K562 (cell line): ENCODE results near the gene GAB2. TPM values are rescaled to one million over a fixed set of nuclear protein-coding genes. Genes with fewer than 3 reads are reported as not detected.

Experiments used
- ATAC-seq: fragments of 200-7000 bp; cut with Tn5 transposase; 3 replicates; pipeline ENCODE4 v1.9.1; 2020; ENCODE audit warnings: moderate library complexity
- BruUV-seq: library from RNA; stranded (reverse); fragments of 400-500 nt; replicated peaks from 2 replicates; lab custom pipeline; 2021; lab: Mats Ljungman, UMichigan
- CTCF ChIA-PET: fragments of 300-600 bp; formaldehyde crosslinking; extraction: SDS; loops from one replicate; lab custom pipeline; 2021; ENCODE audit warnings: low intra/inter-chr PET ratio; lab: Yijun Ruan, JAX
- POLR2A ChIA-PET: fragments of 300-600, 350-650 bp; sonication (Branson Sonifier 250); formaldehyde crosslinking; extraction: SDS; loops from one replicate; lab custom pipeline; 2021; ENCODE audit warnings: antibody characterized with exemption, inconsistent platforms; lab: Yijun Ruan, JAX
- DNase-seq, 4 experiments: peaks; one replicate each; pipeline versions ENCODE4 v3.0.0 to v3.0.0-alpha.2; 2011 to 2018; ENCODE audit warnings: low spot score in 3 of 4, mixed read lengths in 3 of 4; ENCODE audit errors: extremely low read depth in 1 of 4
- FAIRE-seq: peaks from 2 replicates; lab custom pipeline; 2011; peaks lifted over from hg19 to GRCh38; lab: Jason Lieb, UNC
- H2AFZ ChIP-seq: 2 replicates; pipeline ENCODE4 v1.6.0; 2011; ENCODE audit warnings: low read depth, low read length, control low read depth, inconsistent platforms
- H3K27ac ChIP-seq: fragments of 200-600 bp; 3 replicates; pipeline ENCODE4 v1.8.0; 2011; ENCODE audit warnings: low read depth, mild to moderate bottlenecking, control low read depth, inconsistent platforms, low read length, moderate library complexity, mixed read lengths; ENCODE audit errors: extremely low read depth
- H3K27me3 ChIP-seq, 2 experiments: fragments of 300-600 bp in 1 of 2; 2 replicates in 1 of 2; 3 replicates in 1 of 2; pipeline versions ENCODE4 v1.6.0 to v1.8.0; 2011; ENCODE audit warnings: inconsistent platforms in 2 of 2, low read length in 2 of 2, mild to moderate bottlenecking in 1 of 2, mixed read lengths in 1 of 2, moderate library complexity in 1 of 2; ENCODE audit not compliant: control insufficient read depth in 2 of 2, insufficient read depth in 2 of 2
- H3K36me3 ChIP-seq: fragments of 300-600 bp; 3 replicates; pipeline ENCODE4 v1.8.0; 2011; ENCODE audit warnings: mild to moderate bottlenecking, low read length, inconsistent platforms; ENCODE audit not compliant: control insufficient read depth, insufficient read depth
- H3K4me1 ChIP-seq, 2 experiments: fragments of 200-600 bp in 1 of 2; replicated peaks in 1 of 2; 2 replicates in 1 of 2; 3 replicates in 1 of 2; pipeline versions ENCODE4 v1.5.1 to v1.8.0; 2011; ENCODE audit warnings: inconsistent platforms in 2 of 2, low read length in 2 of 2, mild to moderate bottlenecking in 1 of 2, mixed read lengths in 1 of 2, moderate library complexity in 1 of 2; ENCODE audit not compliant: control insufficient read depth in 2 of 2, insufficient read depth in 2 of 2
- H3K4me2 ChIP-seq: 2 replicates; pipeline ENCODE4 v1.6.1; 2011; ENCODE audit warnings: low read length, control low read depth, inconsistent platforms, mixed read lengths; ENCODE audit not compliant: insufficient read depth
- H3K4me3 ChIP-seq: fragments of 200-600 bp; sonication (generic), shearing (Covaris generic); 2 replicates; pipeline ENCODE4 v1.5.1; 2016; ENCODE audit warnings: control low read depth, inconsistent platforms
- H3K79me2 ChIP-seq: fragments of 200-600 bp; 3 replicates; pipeline ENCODE4 v1.8.0; 2011; ENCODE audit warnings: low read length, inconsistent platforms; ENCODE audit not compliant: control insufficient read depth, insufficient read depth
- H3K9ac ChIP-seq, 2 experiments: 2 replicates each; pipeline versions ENCODE4 v1.6.0 to v1.6.1; 2011; ENCODE audit warnings: low read depth in 2 of 2, low read length in 2 of 2, control low read depth in 1 of 2, inconsistent platforms in 1 of 2, mild to moderate bottlenecking in 1 of 2, mixed read lengths in 1 of 2; ENCODE audit not compliant: insufficient read depth in 1 of 2
- H3K9me1 ChIP-seq: one replicate; pipeline ENCODE4 v1.6.0; 2011; ENCODE audit warnings: inconsistent platforms, mild to moderate bottlenecking, low read length, moderate library complexity; ENCODE audit not compliant: control insufficient read depth, insufficient read depth
- H3K9me3 ChIP-seq: replicated peaks from 2 replicates; pipeline ENCODE4 v1.5.1; 2011; ENCODE audit warnings: low read depth, low read length, inconsistent platforms; ENCODE audit not compliant: control insufficient read depth, insufficient read depth
- H4K20me1 ChIP-seq: replicated peaks from 2 replicates; pipeline ENCODE4 v1.6.1; 2011; ENCODE audit warnings: low read length, inconsistent platforms, mixed read lengths; ENCODE audit not compliant: control insufficient read depth, insufficient read depth
- BACH1 ChIP-seq: fragments of 200-800 bp; sonication (Bioruptor generic); IDR thresholded peaks from 2 replicates; pipeline ENCODE4 v1.6.1; 2016; ENCODE audit warnings: missing genetic modification characterization, missing compliant biosample characterization
- CBFB ChIP-seq: sonication (generic); formaldehyde crosslinking; IDR thresholded peaks from 2 replicates; pipeline ENCODE4 v1.4.0; 2020; ENCODE audit warnings: mild to moderate bottlenecking, missing genetic modification reagents
- DDX20 ChIP-seq: fragments of 450-650 bp; IDR thresholded peaks from 2 replicates; pipeline ENCODE4 v1.6.1; 2016; ENCODE audit warnings: missing genetic modification characterization, low read depth, mild to moderate bottlenecking, missing compliant biosample characterization, moderate library complexity
- ETV1 ChIP-seq: fragments of 450-650 bp; conservative IDR thresholded peaks from 2 replicates; pipeline ENCODE4 v1.6.1; 2016; ENCODE audit warnings: missing genetic modification characterization, control low read depth, low read depth, missing compliant biosample characterization
- PCBP1 ChIP-seq: fragments of 200-400 bp; formaldehyde crosslinking; IDR thresholded peaks from 2 replicates; pipeline ENCODE4 v1.6.1; 2018; ENCODE audit warnings: mild to moderate bottlenecking, low read depth, low read length; ENCODE audit not compliant: poor library complexity, severe bottlenecking
- PCBP2 ChIP-seq: fragments of 200-400 bp; formaldehyde crosslinking; IDR thresholded peaks from 2 replicates; pipeline ENCODE4 v1.6.1; 2018; ENCODE audit warnings: low read length, low read depth, mild to moderate bottlenecking, moderate library complexity; ENCODE audit not compliant: poor library complexity, severe bottlenecking
- POLR2A ChIP-seq: fragments of 450-650 bp; conservative IDR thresholded peaks from 2 replicates; pipeline ENCODE4 v1.6.1; 2016
- SMAD4 ChIP-seq: fragments of 250-450 bp; sonication (Bioruptor Pico); conservative IDR thresholded peaks from 2 replicates; pipeline ENCODE4 v1.8.0; 2021; ENCODE audit warnings: inconsistent platforms, mild to moderate bottlenecking, moderate library complexity
- SNRNP70 ChIP-seq: fragments of 200-400 bp; formaldehyde crosslinking; optimal IDR thresholded peaks from 2 replicates; pipeline ENCODE3; 2017; ENCODE audit warnings: low read depth, low read length
- ZNF584 ChIP-seq: fragments of 200-800 bp; sonication (Bioruptor generic); IDR thresholded peaks from 2 replicates; pipeline ENCODE4 v1.6.1; 2016; ENCODE audit warnings: low read depth, mild to moderate bottlenecking, missing genetic modification characterization, missing compliant biosample characterization
- WGBS: fragments of 100-300 bp; shearing (Covaris generic); methylation state at CpG from one replicate; pipeline ENCODE4 v1.1.6; 2016; ENCODE audit warnings: low coverage, mixed read lengths; ENCODE audit not compliant: insufficient coverage; ENCODE audit errors: missing lambda C conversion rate; 5-methylcytosine and 5-hydroxymethylcytosine counted together
- in situ Hi-C: fragments of 300-500 bp; cut with MboI; formaldehyde crosslinking; loops from 4 replicates; pipeline ENCODE4 v1.15.0; 2018; ENCODE audit warnings: inconsistent platforms, mixed read lengths
- intact Hi-C: fragments of 100-400 bp; cut with micrococcal nuclease; formaldehyde crosslinking; loops from 2 replicates; pipeline ENCODE4 v1.14.2; 2022
- polyA plus RNA-seq, 8 experiments: library from polyadenylated mRNA; depleted of rRNA in 4 of 8; stranded (reverse) in 5 of 8; unstranded in 3 of 8; fragments of >200 nt; fragmentation: Nextera tagmentation in 2 of 8; fragmentation: Illumina TruSeq in 1 of 8; extraction: Ambion mirVana in 2 of 8; extraction: Trizol in 1 of 8; gene quantifications; 2 replicates each; pipeline versions ENCODE4 v1.2.1 to v1.2.3, GENCODE V29; 2011 to 2014; ENCODE audit warnings: inconsistent platforms in 1 of 8, missing spikeins in 1 of 8
- total RNA-seq, 7 experiments: library from RNA; depleted of rRNA in 6 of 7; stranded (reverse); fragments of >200 nt in 6 of 7; fragmentation: Illumina TruSeq in 2 of 7; extraction: Trizol in 2 of 7; gene quantifications; 2 replicates each; pipeline versions ENCODE4 v1.2.1 to v1.2.3, GENCODE V29; 2011 to 2021; ENCODE audit warnings: low replicate concordance in 1 of 7
- TF ChIP-seq, protein P1 (sequence below), 2 experiments: fragments of 250-450 bp in 1 of 2; fragments of 450-650 bp in 1 of 2; sonication (Bioruptor Pico) in 1 of 2; IDR thresholded peaks; 2 replicates each; pipeline versions ENCODE4 v1.6.1 to v1.8.0; 2016 to 2021; ENCODE audit warnings: mild to moderate bottlenecking in 2 of 2, moderate library complexity in 2 of 2, missing compliant biosample characterization in 1 of 2, missing genetic modification characterization in 1 of 2

Gene GAB2
- total and polyA plus RNA-seq, 9 of the 15 experiments (the other 6 are each of a cell fraction or from before 2014, with no cell fraction given) = 2.3 to 35.2 (median 16.1) TPM

DNA sequence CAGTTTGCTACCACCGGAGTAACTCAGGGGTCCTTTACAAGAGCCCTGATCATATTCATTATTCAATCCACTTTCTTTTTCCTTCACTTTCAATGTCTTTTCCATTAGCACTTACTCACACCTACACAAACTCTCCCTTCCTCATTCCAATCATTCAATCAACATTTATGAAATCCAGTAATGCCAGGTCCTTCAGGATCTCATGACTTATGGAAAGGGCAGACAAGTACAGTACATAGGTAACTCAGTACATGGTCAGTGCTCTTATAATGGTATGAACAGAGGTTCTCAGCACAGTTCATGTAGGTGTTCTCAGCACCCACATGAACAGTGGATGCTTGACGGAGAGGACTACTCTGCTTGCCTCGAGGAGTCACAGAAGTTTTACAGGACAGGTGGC, 122.3 kb downstream of the GAB2 start:
- Histone ChIP-seq H4K20me1 (no peaks in the 10 kb centered on the region), H3K4me3 (no peak overlapping the region), H3K27ac (peak overlapping the region; percentile 71; the same call in 2 of the 3 replicates), H3K9me3 (no peaks in the 10 kb centered on the region; the same call in 1 of the 2 replicates), H3K27me3 (no peaks in the 10 kb centered on the region), H2AFZ (no peak overlapping the region), H3K79me2 (peaks cover 68% of the 10 kb centered on the region), H3K36me3 (peaks cover 3% of the 10 kb centered on the region; the same call in 2 of the 3 replicates), H3K4me2 (0 out of 2 replicates have a peak overlapping the region, but pooled peaks have one; percentile 30), H3K4me1 (peaks cover 14 to 71% of the 10 kb centered on the region in 2 experiments), H3K9ac (no peak overlapping the region), H3K9me1 (no peaks in the 10 kb centered on the region)
- no peak for FAIRE-seq
- DNase-seq = no peak
- BruUV-seq = no TSS peak
- TF ChIP-seq SMAD4 (no peak), POLR2A (no peak), ZNF584 (no peak), PCBP2 (no peak), PCBP1 (no peak), ETV1 (tag) (no peak), BACH1 (no peak), CBFB (CRISPR knock-in tag) (no peak), DDX20 (no peak), SNRNP70 (no peak)
- TF ChIP-seq, protein P1, sequence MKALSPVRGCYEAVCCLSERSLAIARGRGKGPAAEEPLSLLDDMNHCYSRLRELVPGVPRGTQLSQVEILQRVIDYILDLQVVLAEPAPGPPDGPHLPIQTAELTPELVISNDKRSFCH (CRISPR knock-in tag; IDR thresholded peaks at IDR 0.05) = no peak
- TF ChIP-seq, protein P1 (tag; IDR thresholded peaks at IDR 0.05) = no peak
- intact Hi-C loops (loop anchor here (10.0 kb wide), 2 partner anchors 211 to 269 kb away; no protein-coding TSS in a partner anchor), in situ Hi-C loops (no loop called here)
- no peak for ATAC-seq
- WGBS = 67% methylated on average over 3 of the region's 3 CpGs
- ChIA-PET CTCF (no interaction called here), POLR2A (interaction anchor here (1.0 kb wide), 1 partner anchor 11 kb away, joined by 3 read pairs; no protein-coding TSS in a partner anchor)
